Liver (tissue), 9 donors: Measurements from ENCODE around the gene PCBP4. TPM values are rescaled to one million over a fixed set of nuclear protein-coding genes. Genes with fewer than 3 reads are reported as not detected.
"Not testable (repeated sequence)": the region's sequence is repeated elsewhere in the genome, so short reads cannot be mapped to it uniquely, and the experiment has no call there.

ENCODE experiments used
- DNase-seq: peaks from one replicate; pipeline ENCODE4 v3.0.0-alpha.2; 2017; ENCODE audit warnings: low spot score
- H3K27ac ChIP-seq, 2 donors: one replicate each; pipeline ENCODE4 v1.7.0; 2013; ENCODE audit warnings: inconsistent platforms in 2 of 2, low read length in 2 of 2, control low read depth in 1 of 2, low read depth in 1 of 2, mild to moderate bottlenecking in 1 of 2
- H3K27me3 ChIP-seq, 4 donors: one replicate each; pipeline versions ENCODE4 v1.6.1 to v1.7.0; 2013; ENCODE audit warnings: low read length in 3 of 4, inconsistent platforms in 1 of 4, mild to moderate bottlenecking in 1 of 4, moderate library complexity in 1 of 4; ENCODE audit not compliant: control insufficient read depth in 4 of 4, insufficient read depth in 4 of 4
- H3K36me3 ChIP-seq, 4 donors: one replicate each; pipeline versions ENCODE4 v1.6.1 to v1.7.0; 2013; ENCODE audit warnings: low read length in 3 of 4, mild to moderate bottlenecking in 3 of 4, low read depth in 1 of 4, moderate library complexity in 1 of 4; ENCODE audit not compliant: control insufficient read depth in 4 of 4, insufficient read depth in 3 of 4
- H3K4me1 ChIP-seq, 4 donors: one replicate each; pipeline versions ENCODE4 v1.6.1 to v1.7.0; 2013; ENCODE audit warnings: low read length in 3 of 4, mild to moderate bottlenecking in 3 of 4, moderate library complexity in 1 of 4; ENCODE audit not compliant: control insufficient read depth in 4 of 4, insufficient read depth in 4 of 4
- H3K4me3 ChIP-seq, 3 donors: one replicate each; pipeline versions ENCODE4 v1.6.1 to v1.7.0; 2013; ENCODE audit warnings: low read length in 3 of 3, control low read depth in 1 of 3, low read depth in 1 of 3, mild to moderate bottlenecking in 1 of 3
- H3K9ac ChIP-seq, 2 donors: one replicate each; pipeline ENCODE4 v1.7.0; 2013; ENCODE audit warnings: low read length in 2 of 2, mild to moderate bottlenecking in 2 of 2, moderate library complexity in 2 of 2, control low read depth in 1 of 2, low read depth in 1 of 2
- H3K9me3 ChIP-seq, 4 donors: one replicate each; pipeline versions ENCODE4 v1.6.1 to v1.7.0; 2013; ENCODE audit warnings: low read length in 3 of 4; ENCODE audit not compliant: control insufficient read depth in 4 of 4
- ATF3 ChIP-seq: IDR thresholded peaks from 2 replicates; pipeline ENCODE4 v1.6.1; 2016; ENCODE audit warnings: antibody characterized with exemption
- CTCF ChIP-seq: fragments of 150-350 bp; IDR thresholded peaks from 2 replicates; pipeline ENCODE4 v1.5.1; 2017; ENCODE audit warnings: improper control_type of control experiment, low read depth, low read length; ENCODE audit not compliant: missing input control
- FOXA1 ChIP-seq: IDR thresholded peaks from 2 replicates; pipeline ENCODE4 v1.6.1; 2016; ENCODE audit warnings: antibody characterized with exemption
- FOXA2 ChIP-seq: IDR thresholded peaks from 2 replicates; pipeline ENCODE4 v1.6.1; 2016; ENCODE audit warnings: antibody characterized with exemption
- HNF4A ChIP-seq, 2 donors: conservative IDR thresholded peaks; 2 replicates each; pipeline ENCODE4 v1.6.1; 2016; ENCODE audit warnings: antibody characterized with exemption in 2 of 2, mild to moderate bottlenecking in 2 of 2
- REST ChIP-seq: IDR thresholded peaks from 2 replicates; pipeline ENCODE4 v1.6.1; 2016; ENCODE audit warnings: antibody characterized with exemption, mild to moderate bottlenecking
- SP1 ChIP-seq: IDR thresholded peaks from 2 replicates; pipeline ENCODE4 v1.6.1; 2018; ENCODE audit warnings: antibody characterized with exemption, mild to moderate bottlenecking
- YY1 ChIP-seq: IDR thresholded peaks from 2 replicates; pipeline ENCODE4 v1.6.1; 2016; ENCODE audit warnings: antibody characterized with exemption, mild to moderate bottlenecking
- ZBTB33 ChIP-seq: IDR thresholded peaks from 2 replicates; pipeline ENCODE4 v1.6.1; 2016; ENCODE audit warnings: antibody characterized with exemption
- WGBS: extraction: QIAGEN DNeasy Blood & Tissue Kit; methylation state at CpG from one replicate; pipeline ENCODE4 v1.1.7; 2013; 5-methylcytosine and 5-hydroxymethylcytosine counted together
- polyA plus RNA-seq, 2 donors: library from polyadenylated mRNA; stranded (reverse) in 1 of 2; unstranded in 1 of 2; fragments of 200-250 nt in 1 of 2; fragments of >200 nt in 1 of 2; fragmentation: Nextera tagmentation in 1 of 2; extraction: Ambion mirVana in 1 of 2; gene quantifications; one replicate each; pipeline versions ENCODE4 v1.2.1 to v1.2.3, GENCODE V29; 2013 to 2015
- total RNA-seq, 2 donors: library from RNA; depleted of rRNA; stranded (reverse); fragments of >200 nt; gene quantifications; one replicate each; pipeline ENCODE4 v1.2.3, GENCODE V29; 2014
- donor health status: healthy.
- donor health status: healthy.
- donor health status: healthy.
- donor health status: healthy.
- donor health status: healthy.

PCBP4 gene
- total and polyA plus RNA-seq, 4 donors: 2.7 to 7.9 (median 4.5) TPM

- H3K36me3 ChIP-seq: peaks cover 10 to 30% (median 22%) of the 10 kb centered on the region in 4 donors
- no peaks in the 10 kb centered on the region for H3K9me3 ChIP-seq
- H3K9ac ChIP-seq: no peak overlapping the region
- no peak for DNase-seq
- H3K27ac ChIP-seq: no peak overlapping the region
- no peaks in the 10 kb centered on the region for H3K27me3 ChIP-seq
- 94% methylated on average over 1 of the region's 1 CpG for WGBS
- no peak overlapping the region for H3K4me3 ChIP-seq
- TF ChIP-seq FOXA1 (no peak), SP1 (no peak), YY1 (no peak), FOXA2 (no peak), CTCF (no peak), HNF4A (conservative IDR thresholded peaks at IDR 0.05) (no peak), ATF3 (no peak), ZBTB33 (no peak)
- no peaks in the 10 kb centered on the region for H3K4me1 ChIP-seq
These were observed 36.8 kb downstream of the PCBP4 start for GRCh38 chr3:51930439-51930838.

GRCh38 chr3:51929420-51930003 is 37.7 kb downstream of the PCBP4 start:
- Histone ChIP-seq H3K9me3 (no peaks in the 10 kb centered on the region), H3K27ac (no peak overlapping the region), H3K36me3 (peaks cover 6 to 21% (median 13%) of the 10 kb centered on the region in 4 donors), H3K4me3 (no peak overlapping the region), H3K9ac (no peak overlapping the region), H3K4me1 (no peaks in the 10 kb centered on the region), H3K27me3 (no peaks in the 10 kb centered on the region)
- WGBS: 83% methylated on average over 5 of the region's 5 CpGs
- DNase-seq: no peak
- TF ChIP-seq REST (peak; percentile 98), ATF3 (no peak)

- H3K4me3 ChIP-seq, H3K27me3 ChIP-seq, H3K27ac ChIP-seq, H3K9me3 ChIP-seq, DNase-seq, H3K4me1 ChIP-seq, H3K9ac ChIP-seq: not testable (repeated sequence)
- peaks cover 2 to 15% (median 8%) of the 10 kb centered on the region in 4 donors for H3K36me3 ChIP-seq
- 90% methylated on average over 3 of the region's 3 CpGs for WGBS
These were observed 38.3 kb downstream of the PCBP4 start for GRCh38 chr3:51928981-51929380.
